Measurements from ENCODE around the gene CRY1. TPM values are rescaled to one million over a fixed set of nuclear protein-coding genes. Genes with fewer than 3 reads are reported as not detected.

CRY1 gene
- polyA plus RNA-seq, 1 donor (not counting 4 experiments of a cell fraction or from before 2014, with no cell fraction given) = 10.0 TPM

- Histone ChIP-seq H3K9me3 (ENCODE audit: control insufficient read depth, low read depth, low read length) (no peaks in the 10 kb centered on the region), H4K20me1 (ENCODE audit: control insufficient read depth, extremely low read depth, insufficient read depth, low read length) (no peaks in the 10 kb centered on the region), H3K4me3 (ENCODE audit: control insufficient read depth in 2 of 3, extremely low read depth in 1 of 3, insufficient read depth in 2 of 3, low read depth in 1 of 3, low read length in 3 of 3) (no peak overlapping the region), H3K9me1 (ENCODE audit: control insufficient read depth, extremely low read depth, insufficient read depth, low read length) (no peaks in the 10 kb centered on the region), H3K36me3 (ENCODE audit: control insufficient read depth in 2 of 2, extremely low read depth in 1 of 2, insufficient read depth in 2 of 2, low read length in 2 of 2) (no peaks in the 10 kb centered on the region), H3K27ac (ENCODE audit: control insufficient read depth, insufficient read depth, low read length) (no peak overlapping the region), H3K79me2 (ENCODE audit: control insufficient read depth, insufficient read depth, low read length) (no peaks in the 10 kb centered on the region), H3K4me1 (ENCODE audit: control insufficient read depth, extremely low read depth, insufficient read depth, low read length) (peaks cover 8% of the 10 kb centered on the region), H3K4me2 (ENCODE audit: control insufficient read depth, extremely low read depth, insufficient read depth, low read depth, low read length) (no peak overlapping the region), H3K9ac (ENCODE audit: control insufficient read depth, extremely low read depth, insufficient read depth, low read length) (no peak overlapping the region), H3K27me3 (ENCODE audit: control insufficient read depth, extremely low read depth, insufficient read depth, low read length) (peaks cover 3% of the 10 kb centered on the region), H2AFZ (ENCODE audit: control insufficient read depth, low read length) (no peak overlapping the region)
- TF ChIP-seq EZH2 (IDR thresholded peaks at IDR 0.05; ENCODE audit: low read length) = no peak
- TF ChIP-seq CTCF (optimal IDR thresholded peaks at IDR 0.05 in 1 of 3, IDR thresholded peaks at IDR 0.05 in 1 of 3, conservative IDR thresholded peaks at IDR 0.05 in 1 of 3; ENCODE audit: extremely low read depth in 1 of 3, insufficient read depth in 2 of 3, low read length in 3 of 3) = no peak
- no peak for FAIRE-seq
- DNase-seq (ENCODE audit: low read depth, low spot score) = no peak
- dilution Hi-C loops (cut with MboI; ENCODE audit: extremely low pct_ligation_motif_present, low sequenced_read_pairs) = no loop called here
Measured at GRCh38 chr12:107102294-107102693, 8.9 kb upstream of the CRY1 start.

- H3K9me3 ChIP-seq (ENCODE audit: control insufficient read depth, low read depth, low read length) = no peaks in the 10 kb centered on the region
- no peaks in the 10 kb centered on the region for H3K36me3 ChIP-seq (ENCODE audit: control insufficient read depth in 2 of 2, extremely low read depth in 1 of 2, insufficient read depth in 2 of 2, low read length in 2 of 2)
- H3K4me2 ChIP-seq (ENCODE audit: control insufficient read depth, extremely low read depth, insufficient read depth, low read depth, low read length) = no peak overlapping the region
- TF ChIP-seq CTCF (optimal IDR thresholded peaks at IDR 0.05 in 1 of 3, IDR thresholded peaks at IDR 0.05 in 1 of 3, conservative IDR thresholded peaks at IDR 0.05 in 1 of 3; ENCODE audit: extremely low read depth in 1 of 3, insufficient read depth in 2 of 3, low read length in 3 of 3) = no peak
- no peak for TF ChIP-seq EZH2 (IDR thresholded peaks at IDR 0.05; ENCODE audit: low read length)
- H3K27me3 ChIP-seq (ENCODE audit: control insufficient read depth, extremely low read depth, insufficient read depth, low read length) = peaks cover 1% of the 10 kb centered on the region
- H4K20me1 ChIP-seq (ENCODE audit: control insufficient read depth, extremely low read depth, insufficient read depth, low read length) = no peaks in the 10 kb centered on the region
- H3K9ac ChIP-seq (ENCODE audit: control insufficient read depth, extremely low read depth, insufficient read depth, low read length) = no peak overlapping the region
- H3K4me1 ChIP-seq (ENCODE audit: control insufficient read depth, extremely low read depth, insufficient read depth, low read length) = peaks cover 8% of the 10 kb centered on the region
- no peak for FAIRE-seq
- no peaks in the 10 kb centered on the region for H3K9me1 ChIP-seq (ENCODE audit: control insufficient read depth, extremely low read depth, insufficient read depth, low read length)
- no peak overlapping the region for H2AFZ ChIP-seq (ENCODE audit: control insufficient read depth, low read length)
- dilution Hi-C loops (cut with MboI; ENCODE audit: extremely low pct_ligation_motif_present, low sequenced_read_pairs) = no loop called here
- no peak overlapping the region for H3K4me3 ChIP-seq (ENCODE audit: control insufficient read depth in 2 of 3, extremely low read depth in 1 of 3, insufficient read depth in 2 of 3, low read depth in 1 of 3, low read length in 3 of 3)
- no peak overlapping the region for H3K27ac ChIP-seq (ENCODE audit: control insufficient read depth, insufficient read depth, low read length)
- no peak for DNase-seq (ENCODE audit: low read depth, low spot score)
- H3K79me2 ChIP-seq (ENCODE audit: control insufficient read depth, insufficient read depth, low read length) = no peaks in the 10 kb centered on the region
Measured at GRCh38 chr12:107101651-107102050, 8.3 kb upstream of the CRY1 start.
